H1 (cell line): ENCODE data around the gene EGFR. TPM values are rescaled to one million over a fixed set of nuclear protein-coding genes. Genes with fewer than 3 reads are reported as not detected.

Experiments used
- CTBP2 ChIP-seq: IDR thresholded peaks from 2 replicates; pipeline ENCODE4 v1.7.0; 2011; ENCODE audit warnings: borderline replicate concordance, mild to moderate bottlenecking, moderate library complexity, mixed read lengths, low read length; ENCODE audit not compliant: insufficient read depth, insufficient read length
- MAX ChIP-seq: IDR thresholded peaks from 2 replicates; pipeline ENCODE4 v1.6.1; 2012; ENCODE audit warnings: inconsistent platforms
- RXRA ChIP-seq: IDR thresholded peaks from 2 replicates; pipeline ENCODE4 v1.6.1; 2011; ENCODE audit warnings: low read depth, mild to moderate bottlenecking, low read length, moderate library complexity; ENCODE audit not compliant: insufficient read depth
- SP4 ChIP-seq: IDR thresholded peaks from 2 replicates; pipeline ENCODE4 v1.6.1; 2012; ENCODE audit warnings: low read length, inconsistent platforms
- TBP ChIP-seq: IDR thresholded peaks from 2 replicates; pipeline ENCODE4 v1.6.1; 2011; ENCODE audit warnings: low read depth, low read length, improper control_type of control experiment
- polyA plus RNA-seq, 7 experiments: library from polyadenylated mRNA; depleted of rRNA in 3 of 7; stranded (reverse) in 5 of 7; unstranded in 2 of 7; fragments of >200 nt in 5 of 7; fragments of 200-250 nt in 2 of 7; gene quantifications; 1 replicate in 5 of 7; 2 replicates in 1 of 7; 4 replicates in 1 of 7; pipeline versions ENCODE4 v1.2.1 to v1.2.3, GENCODE V29; 2011 to 2013; ENCODE audit warnings: missing spikeins in 2 of 7, mixed read lengths in 2 of 7
- total RNA-seq: library from RNA; stranded (reverse); fragmentation: NEBNext Ultra II Directional; extraction: Animal tissue kit (Norgen Biotek cat#: 25700); gene quantifications from 2 replicates; pipeline ENCODE4 v1.2.1, GENCODE V29; 2021

Gene EGFR
- total and polyA plus RNA-seq, 2 of the 8 experiments (the other 6 are each of a cell fraction or from before 2014, with no cell fraction given), result 1.9 to 5.8 TPM

GRCh38 chr7:55096323-55096722, 77.5 kb downstream of the EGFR start (continued):
- TF ChIP-seq CTBP2 (no peak), RXRA (no peak), MAX (no peak), TBP (no peak), SP4 (no peak)
- TF ChIP-seq, all 59 proteins: peak for 0
